GM18907 (cell line): ENCODE results near the gene SCN1B.

Source experiments
- ATAC-seq: cut with Tn5 transposase; IDR thresholded peaks from one replicate; pipeline ENCODE4 v1.9.1; 2021; ENCODE audit warnings: mild to moderate bottlenecking, moderate library complexity; ENCODE audit not compliant: unreplicated experiment

Gene SCN1B

DNA sequence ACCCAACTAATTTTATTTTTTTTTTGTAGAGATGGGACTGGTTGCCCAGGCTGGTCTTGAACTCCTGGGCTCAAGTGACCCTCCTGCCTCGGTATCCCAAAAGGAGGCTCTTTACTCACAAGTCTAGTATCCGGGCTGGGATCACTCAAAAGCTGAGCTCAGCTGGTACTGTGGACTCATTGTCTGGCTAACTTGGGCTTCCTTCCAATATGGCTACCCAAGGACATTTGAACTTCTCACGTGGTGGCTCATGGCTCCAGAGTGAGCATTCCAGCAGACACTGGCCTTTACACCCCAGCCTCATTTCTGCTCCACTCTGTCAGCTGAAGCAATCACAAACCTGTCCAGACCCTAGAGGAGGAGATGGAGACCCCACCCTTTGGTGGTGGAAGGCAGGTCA, 40.2 kb downstream of the SCN1B start:
- no peak for ATAC-seq

DNA sequence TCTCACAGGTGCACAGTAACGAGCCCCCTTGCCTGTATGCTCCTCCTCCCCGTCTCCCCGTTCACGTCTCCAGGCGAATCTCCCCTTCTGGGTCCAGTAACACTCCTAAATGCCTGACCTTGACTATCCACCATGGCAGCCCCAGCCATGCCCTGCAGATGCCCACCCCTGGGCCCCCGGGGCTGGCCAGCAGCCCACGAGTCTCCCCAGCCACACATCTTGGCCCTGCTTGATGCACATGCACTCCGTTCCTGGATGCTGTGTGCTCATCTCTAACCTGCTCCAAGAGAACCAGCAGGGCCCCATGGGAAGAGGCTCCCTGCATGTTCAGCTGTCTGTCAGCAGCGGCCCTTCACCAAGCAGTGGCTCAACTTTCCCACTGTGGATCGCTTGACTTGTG, 43.2 kb downstream of the SCN1B start:
- ATAC-seq, result no peak

GRCh38 chr19:35073941-35074340, 43.7 kb downstream of the SCN1B start:
- ATAC-seq, result no peak

GRCh38 chr19:35074426-35075201, 44.3 kb downstream of the SCN1B start:
- no peak for ATAC-seq

DNA sequence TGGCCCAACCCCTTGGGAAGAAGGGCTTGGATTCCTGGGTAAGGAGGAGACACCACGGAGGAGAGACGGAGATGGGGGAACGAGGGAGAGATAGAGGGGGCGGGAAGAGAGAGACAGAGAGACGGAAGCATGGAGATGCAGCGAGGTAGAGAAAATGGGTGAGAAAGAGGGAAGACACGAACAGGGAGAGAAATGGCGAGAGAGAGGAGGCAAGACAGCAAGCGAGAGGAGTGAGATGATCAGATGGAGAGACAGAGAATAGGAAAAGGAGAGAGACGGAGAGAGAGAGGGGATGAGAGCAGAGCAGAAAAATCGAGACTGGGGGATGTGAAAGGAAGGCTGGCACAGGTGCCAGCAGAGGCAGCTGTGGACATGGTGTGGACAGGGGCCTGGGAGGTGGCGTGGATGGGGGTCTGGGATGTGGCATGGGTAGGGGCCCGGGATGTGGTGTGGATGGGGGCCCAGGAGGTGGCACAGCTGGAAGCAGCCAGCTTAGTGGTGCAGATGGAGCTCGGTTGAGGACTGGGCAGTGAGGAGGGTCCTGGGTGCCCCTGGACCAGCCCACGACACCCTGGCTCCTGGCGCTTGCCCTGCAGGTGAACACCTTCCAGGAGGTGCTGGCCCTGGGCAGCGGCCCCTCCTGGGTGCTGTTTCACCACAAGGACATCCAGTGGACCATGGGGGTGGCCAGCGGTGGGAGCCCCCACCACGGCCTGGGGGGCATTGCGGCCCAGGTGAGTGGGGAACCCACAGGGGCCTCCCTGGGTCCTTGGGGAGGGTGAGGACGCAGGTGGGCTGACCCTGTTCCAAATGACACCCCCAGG, 45.1 kb downstream of the SCN1B start:
- no peak for ATAC-seq

DNA sequence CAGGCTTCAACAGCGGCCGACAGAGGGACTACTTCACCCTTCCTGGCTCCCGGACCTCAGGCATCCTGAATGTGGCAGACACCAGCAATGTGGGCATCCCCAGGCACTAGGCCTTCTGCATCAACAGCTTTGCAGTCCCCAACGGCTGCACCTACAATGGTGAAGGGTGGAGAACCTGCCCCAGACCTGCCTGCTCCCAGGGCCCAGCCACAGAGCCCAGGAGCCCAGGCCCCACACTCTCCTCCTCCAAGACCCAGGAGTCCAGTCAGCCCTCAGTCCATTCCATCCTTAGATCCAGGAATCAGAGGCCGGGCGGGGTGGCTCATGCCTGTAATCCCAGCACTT, 45.7 kb downstream of the SCN1B start:
- ATAC-seq, result no peak

GRCh38 chr19:35076657-35077056, 46.4 kb downstream of the SCN1B start:
- ATAC-seq, result no peak

GRCh38 chr19:35077411-35078223, 47.3 kb downstream of the SCN1B start:
- no peak for ATAC-seq

GRCh38 chr19:35079826-35080225, 49.6 kb downstream of the SCN1B start:
- ATAC-seq, result no peak

GRCh38 chr19:35080613-35081170, 50.4 kb downstream of the SCN1B start:
- ATAC-seq, result no peak

DNA sequence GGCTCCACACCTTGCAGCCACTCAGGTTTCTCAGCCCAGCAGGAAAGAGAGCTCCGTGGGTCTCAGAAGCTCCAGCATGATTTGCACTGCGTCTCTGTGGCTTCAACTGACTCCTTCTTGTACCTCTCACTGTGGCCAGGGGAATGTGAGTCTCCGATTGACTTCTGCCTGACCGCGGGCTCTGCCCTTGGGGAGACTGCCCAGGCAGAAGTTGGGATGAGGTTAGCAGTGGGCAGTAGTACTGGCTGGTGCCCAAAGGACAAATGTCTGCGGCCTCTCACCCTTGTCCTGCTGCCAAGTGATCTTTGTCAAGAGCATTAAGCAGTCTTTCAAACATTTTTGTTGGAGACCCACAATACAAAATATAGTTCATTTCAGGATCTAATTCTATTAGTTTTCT, 50.9 kb downstream of the SCN1B start:
- ATAC-seq, result no peak

- no peak for ATAC-seq
Observed at GRCh38 chr19:35083691-35084508, 53.6 kb downstream of the SCN1B start.

DNA sequence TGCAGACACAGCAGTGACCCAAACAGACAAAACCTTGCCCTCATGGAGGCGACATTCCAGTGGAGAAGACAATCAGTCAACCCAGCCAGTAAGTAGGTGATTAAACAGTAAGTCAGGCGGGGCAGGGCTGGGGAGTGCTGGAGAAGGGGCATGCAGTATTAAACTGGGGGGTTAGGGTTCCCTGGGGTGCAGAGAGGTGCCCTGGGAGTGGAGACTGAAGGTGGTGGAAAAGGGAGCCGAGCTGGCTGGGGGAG, 54.2 kb downstream of the SCN1B start:
- ATAC-seq, result no peak

- peak; percentile 45 for ATAC-seq
Observed at GRCh38 chr19:35085947-35086346, 55.7 kb downstream of the SCN1B start.

DNA sequence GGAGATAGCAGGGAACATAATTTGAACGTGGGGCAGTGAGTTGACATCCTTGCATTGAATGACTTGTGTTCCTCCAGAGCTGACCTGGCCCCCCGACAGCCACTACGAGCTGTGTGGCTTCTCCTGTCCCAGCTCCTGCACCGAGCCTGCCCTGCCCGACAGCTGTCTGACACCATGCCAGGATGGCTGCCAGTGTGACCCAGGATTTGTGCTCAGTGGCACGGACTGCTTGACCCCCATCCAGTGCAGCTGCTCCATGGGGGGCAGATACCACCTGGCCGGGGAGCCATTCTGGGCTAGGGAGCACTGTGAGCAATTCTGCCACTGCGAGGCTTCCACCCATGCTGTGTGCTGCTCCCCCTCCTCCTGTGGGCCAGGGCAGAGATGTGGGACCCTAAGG, 56.2 kb downstream of the SCN1B start:
- no peak for ATAC-seq

GRCh38 chr19:35087393-35087792, 57.1 kb downstream of the SCN1B start:
- ATAC-seq, result no peak

GRCh38 chr19:35088131-35088913, 58.1 kb downstream of the SCN1B start:
- ATAC-seq, result no peak

DNA sequence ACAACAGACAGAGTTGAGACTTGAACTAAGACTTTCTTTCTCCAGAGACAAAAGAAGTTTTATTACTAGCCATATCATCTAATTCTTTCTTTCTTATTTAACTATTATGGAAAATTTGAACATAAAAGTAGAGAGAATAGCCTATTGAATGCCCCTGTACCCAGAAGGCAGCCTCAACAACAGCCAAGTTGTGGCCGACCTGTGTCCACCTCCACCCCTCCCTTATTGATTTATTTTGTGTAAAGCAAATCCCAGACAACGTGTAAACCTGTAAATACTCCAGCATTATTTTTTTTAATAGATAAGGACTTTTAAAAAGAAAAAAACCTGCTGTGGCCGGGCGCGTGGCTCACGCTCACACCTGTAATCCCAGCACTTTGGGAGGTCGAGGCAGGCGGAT, 59.3 kb downstream of the SCN1B start:
- ATAC-seq, result no peak
